ENCODE measurements around the gene VAMP2. TPM values are rescaled to one million over a fixed set of nuclear protein-coding genes. Genes with fewer than 3 reads are reported as not detected.

The VAMP2 gene
- total and polyA plus RNA-seq, 2 donors (not counting 1 experiment from before 2014, with no cell fraction given) = 162 to 209 TPM

GRCh38 chr17:8149419-8150193 is 13.1 kb downstream of the VAMP2 start:
- H3K9me3 ChIP-seq (ENCODE audit: control extremely low read depth in 1 of 3, control insufficient read depth in 2 of 3, insufficient read depth in 1 of 3, low read length in 2 of 3) = peaks cover 0 to 6% (median 0%) of the 10 kb centered on the region in 3 donors
- peak overlapping the region; percentile 98 for H3K4me2 ChIP-seq (replicated peaks; ENCODE audit: low read depth, low read length, poor library complexity, severe bottlenecking)
- CTCF ChIA-PET = interaction anchor here (1.4 to 2.7 kb wide), 6 partner anchors 9 to 89 kb away, joined by 3 to 19 read pairs (median 8); partner anchors contain the start of gene ALOXE3
- peaks cover 50% of the 10 kb centered on the region for H4K20me1 ChIP-seq (ENCODE audit: control insufficient read depth, insufficient read depth, low read length, poor library complexity, severe bottlenecking)
- H3K4me1 ChIP-seq (ENCODE audit: control insufficient read depth in 2 of 2, insufficient read depth in 2 of 2, low read length in 2 of 2) = peaks cover 38 to 49% of the 10 kb centered on the region in 2 donors
- WGBS (ENCODE audit: insufficient coverage) = 98% methylated on average over 28 of the region's 29 CpGs
- H2AFZ ChIP-seq (ENCODE audit: insufficient read depth, low read depth, low read length, poor library complexity, severe bottlenecking) = no peak overlapping the region
- peak overlapping the region; percentile 20 for H3K27ac Mint-ChIP-seq
- H3K4me3 ChIP-seq (ENCODE audit: control extremely low read depth in 1 of 5, extremely low read depth in 1 of 5, insufficient read depth in 1 of 5, low read depth in 2 of 5, low read length in 4 of 5) = no peak overlapping the region
- H3K36me3 ChIP-seq (replicated peaks in 1 of 2; ENCODE audit: control extremely low read depth in 1 of 2, control insufficient read depth in 1 of 2, extremely low read depth in 1 of 2, insufficient read depth in 2 of 2, low read length in 1 of 2) = peaks cover 0 to 52% of the 10 kb centered on the region in 2 experiments
- no peaks in the 10 kb centered on the region for H3K27me3 ChIP-seq (replicated peaks in 1 of 4; ENCODE audit: control extremely low read depth in 1 of 4, control insufficient read depth in 3 of 4, insufficient read depth in 4 of 4, low read length in 3 of 4)
- TF ChIP-seq CTCF (IDR thresholded peaks at IDR 0.05) = no peak
- TF ChIP-seq EZH2 (IDR thresholded peaks at IDR 0.05; ENCODE audit: borderline replicate concordance, insufficient read depth, low read depth, low read length, poor library complexity, severe bottlenecking) = no peak
- intact Hi-C loops (cut with micrococcal nuclease) = no loop called here
- no peak overlapping the region for H3K4me3 Mint-ChIP-seq
- H3K9me3 Mint-ChIP-seq (ENCODE audit: insufficient read depth) = no peaks in the 10 kb centered on the region
- H3K4me1 Mint-ChIP-seq = peaks cover 42% of the 10 kb centered on the region
- H3K27ac ChIP-seq (ENCODE audit: low read length in 2 of 2) = no peak overlapping the region
- H3K27me3 Mint-ChIP-seq = no peaks in the 10 kb centered on the region
- peaks cover 53% of the 10 kb centered on the region for H3K79me2 ChIP-seq (ENCODE audit: control insufficient read depth, insufficient read depth, low read length)
- ATAC-seq (ENCODE audit: low read depth) (no peak), DNase-seq (peak; percentile 44)
- H3K9ac ChIP-seq (ENCODE audit: low read length) = no peak overlapping the region
- POLR2A ChIA-PET = interaction anchor here (0.5 to 5.6 kb wide), 4 partner anchors 10 to 63 kb away, joined by 5 to 36 read pairs (median 8); partner anchors contain the start of gene VAMP2

GRCh38 chr17:8148560-8148959 is 14.2 kb downstream of the VAMP2 start:
- Histone ChIP-seq H3K4me3 (ENCODE audit: control extremely low read depth in 1 of 5, extremely low read depth in 1 of 5, insufficient read depth in 1 of 5, low read depth in 2 of 5, low read length in 4 of 5) (no peak overlapping the region), H3K4me1 (ENCODE audit: control insufficient read depth in 2 of 2, insufficient read depth in 2 of 2, low read length in 2 of 2) (peaks cover 27 to 39% of the 10 kb centered on the region in 2 donors), H2AFZ (ENCODE audit: insufficient read depth, low read depth, low read length, poor library complexity, severe bottlenecking) (no peak overlapping the region), H3K79me2 (ENCODE audit: control insufficient read depth, insufficient read depth, low read length) (peaks cover 46% of the 10 kb centered on the region), H3K9ac (ENCODE audit: low read length) (no peak overlapping the region), H3K36me3 (replicated peaks in 1 of 2; ENCODE audit: control extremely low read depth in 1 of 2, control insufficient read depth in 1 of 2, extremely low read depth in 1 of 2, insufficient read depth in 2 of 2, low read length in 1 of 2) (peaks cover 0 to 63% of the 10 kb centered on the region in 2 experiments), H3K27ac (ENCODE audit: low read length in 2 of 2) (no peak overlapping the region), H3K27me3 (replicated peaks in 1 of 4; ENCODE audit: control extremely low read depth in 1 of 4, control insufficient read depth in 3 of 4, insufficient read depth in 4 of 4, low read length in 3 of 4) (no peaks in the 10 kb centered on the region), H4K20me1 (ENCODE audit: control insufficient read depth, insufficient read depth, low read length, poor library complexity, severe bottlenecking) (peaks cover 42% of the 10 kb centered on the region), H3K4me2 (replicated peaks; ENCODE audit: low read depth, low read length, poor library complexity, severe bottlenecking) (no peak overlapping the region), H3K9me3 (ENCODE audit: control extremely low read depth in 1 of 3, control insufficient read depth in 2 of 3, insufficient read depth in 1 of 3, low read length in 2 of 3) (peaks cover 0 to 6% (median 0%) of the 10 kb centered on the region in 3 donors)
- no peak for DNase-seq
- H3K27ac Mint-ChIP-seq = no peak overlapping the region
- H3K4me1 Mint-ChIP-seq = peaks cover 36% of the 10 kb centered on the region
- 98% methylated on average over 5 of the region's 13 CpGs for WGBS (ENCODE audit: insufficient coverage)
- ChIA-PET POLR2A (interaction anchor here (0.5 to 5.6 kb wide), 4 partner anchors 9 to 472 kb away, joined by 3 to 36 read pairs (median 4); no protein-coding TSS in a partner anchor), CTCF (interaction anchor here (0.7 to 2.7 kb wide), 4 partner anchors 9 to 55 kb away, joined by 3 to 10 read pairs (median 5); no protein-coding TSS in a partner anchor)
- ATAC-seq (ENCODE audit: low read depth) = no peak
- H3K27me3 Mint-ChIP-seq = no peaks in the 10 kb centered on the region
- no peak overlapping the region for H3K4me3 Mint-ChIP-seq
- TF ChIP-seq EZH2 (IDR thresholded peaks at IDR 0.05; ENCODE audit: borderline replicate concordance, insufficient read depth, low read depth, low read length, poor library complexity, severe bottlenecking) = no peak
- no peak for TF ChIP-seq CTCF (IDR thresholded peaks at IDR 0.05)
- no peaks in the 10 kb centered on the region for H3K9me3 Mint-ChIP-seq (ENCODE audit: insufficient read depth)
- intact Hi-C loops (cut with micrococcal nuclease) = no loop called here

Data from B cell (primary cell).